SK-N-SH (cell line): ENCODE results near the gene UGT1A1. TPM values are rescaled to one million over a fixed set of nuclear protein-coding genes. Genes with fewer than 3 reads are reported as not detected.

Experiments used
- CTCF ChIA-PET: fragments of 300-600, 350-600 bp; formaldehyde crosslinking; extraction: SDS; loops from one replicate; lab custom pipeline; 2021; lab: Yijun Ruan, JAX
- POLR2A ChIA-PET: fragments of 350-600 bp; sonication (Branson Sonifier 250); formaldehyde crosslinking; extraction: SDS; loops from one replicate; lab custom pipeline; 2020; ENCODE audit warnings: antibody characterized with exemption, inconsistent platforms; lab: Yijun Ruan, JAX
- DNase-seq: peaks from one replicate; pipeline ENCODE4 v3.0.0; 2012
- H2AFZ ChIP-seq: fragments of 200-600 bp; sonication (generic); 2 replicates; pipeline ENCODE4 v1.8.1; 2016; ENCODE audit warnings: antibody characterized with exemption, mild to moderate bottlenecking, low read depth
- H3F3A ChIP-seq: fragments of 200-600 bp; sonication (generic); replicated peaks from 2 replicates; pipeline ENCODE3; 2016; ENCODE audit warnings: antibody characterized with exemption, mild to moderate bottlenecking; ENCODE audit not compliant: insufficient read depth
- H3K27ac ChIP-seq, 2 experiments: fragments of 200-500 bp in 1 of 2; fragments of 200-600 bp in 1 of 2; sonication (Bioruptor generic) in 1 of 2; sonication (generic), shearing (Covaris generic) in 1 of 2; 2 replicates each; pipeline versions ENCODE4 v1.5.1 to v1.6.1; 2014 to 2016; ENCODE audit warnings: low read depth in 2 of 2, inconsistent platforms in 1 of 2, low read length in 1 of 2, mild to moderate bottlenecking in 1 of 2, mixed read lengths in 1 of 2
- H3K27me3 ChIP-seq: fragments of 200-600 bp; sonication (generic), shearing (Covaris generic); 2 replicates; pipeline ENCODE4 v1.6.1; 2016; ENCODE audit warnings: mixed run types; ENCODE audit not compliant: insufficient read depth
- H3K36me3 ChIP-seq, 2 experiments: fragments of 200-500 bp in 1 of 2; fragments of 200-600 bp in 1 of 2; sonication (Bioruptor generic) in 1 of 2; sonication (generic) in 1 of 2; replicated peaks in 1 of 2; 2 replicates each; pipeline versions ENCODE3 to v1.5.1; 2014 to 2016; ENCODE audit warnings: low read length in 1 of 2, mild to moderate bottlenecking in 1 of 2; ENCODE audit not compliant: insufficient read depth in 2 of 2, control insufficient read depth in 1 of 2
- H3K4me1 ChIP-seq, 2 experiments: fragments of 200-500 bp in 1 of 2; fragments of 200-600 bp in 1 of 2; sonication (Bioruptor generic) in 1 of 2; sonication (generic), shearing (Covaris generic) in 1 of 2; 2 replicates each; pipeline versions ENCODE4 v1.5.1 to v1.6.1; 2014 to 2016; ENCODE audit warnings: low read depth in 1 of 2, low read length in 1 of 2, mixed run types in 1 of 2; ENCODE audit not compliant: insufficient read depth in 2 of 2, control insufficient read depth in 1 of 2
- H3K4me2 ChIP-seq: fragments of 200-600 bp; sonication (generic), shearing (Covaris generic); 2 replicates; pipeline ENCODE4 v1.6.1; 2017; ENCODE audit warnings: mixed run types
- H3K4me3 ChIP-seq, 2 experiments: fragments of 200-500 bp in 1 of 2; fragments of 200-600 bp in 1 of 2; sonication (Bioruptor generic) in 1 of 2; sonication (generic), shearing (Covaris generic) in 1 of 2; 2 replicates each; pipeline versions ENCODE4 v1.5.1 to v1.8.1; 2014 to 2016; ENCODE audit warnings: low read depth in 2 of 2, inconsistent platforms in 1 of 2, low read length in 1 of 2, mild to moderate bottlenecking in 1 of 2, mixed read lengths in 1 of 2, moderate library complexity in 1 of 2
- H3K79me2 ChIP-seq: fragments of 200-600 bp; sonication (generic); 2 replicates; pipeline ENCODE4 v1.8.1; 2017; ENCODE audit warnings: mild to moderate bottlenecking; ENCODE audit not compliant: insufficient read depth
- H3K9ac ChIP-seq: fragments of 200-600 bp; sonication (generic); 2 replicates; pipeline ENCODE4 v1.6.1; 2017; ENCODE audit warnings: mixed run types
- H3K9me2 ChIP-seq: fragments of 200-600 bp; sonication (generic); 2 replicates; pipeline ENCODE4 v1.6.1; 2017; ENCODE audit warnings: mixed run types
- H3K9me3 ChIP-seq: fragments of 200-600 bp; sonication (generic); 2 replicates; pipeline ENCODE4 v1.6.1; 2017; ENCODE audit warnings: mixed run types, mild to moderate bottlenecking, moderate library complexity
- H4K20me1 ChIP-seq: fragments of 200-600 bp; sonication (generic); 2 replicates; pipeline ENCODE4 v1.6.1; 2017; ENCODE audit warnings: mild to moderate bottlenecking, mixed run types; ENCODE audit not compliant: insufficient read depth
- CTCF ChIP-seq: fragments of 200-600 bp; sonication (generic); IDR thresholded peaks from 2 replicates; pipeline ENCODE4 v1.6.1; 2017; ENCODE audit warnings: antibody characterized with exemption, mild to moderate bottlenecking, moderate library complexity
- EZH2phosphoT487 ChIP-seq: fragments of 200-600 bp; sonication (generic); IDR thresholded peaks from 2 replicates; pipeline ENCODE4 v1.6.1; 2017; ENCODE audit warnings: low read depth, mixed run types, mild to moderate bottlenecking, antibody characterized with exemption, moderate library complexity, borderline replicate concordance
- FOSL2 ChIP-seq: IDR thresholded peaks from 2 replicates; pipeline ENCODE4 v1.4.0; 2012; ENCODE audit warnings: low read depth, mild to moderate bottlenecking, moderate library complexity, borderline replicate concordance
- FOXJ3 ChIP-seq: sonication (generic); formaldehyde crosslinking; IDR thresholded peaks from 2 replicates; pipeline ENCODE4 v1.5.1; 2020; ENCODE audit warnings: mild to moderate bottlenecking, missing genetic modification reagents
- FOXM1 ChIP-seq: IDR thresholded peaks from 2 replicates; pipeline ENCODE4 v1.4.0; 2012; ENCODE audit warnings: low read depth, mild to moderate bottlenecking
- GABPA ChIP-seq: IDR thresholded peaks from 2 replicates; pipeline ENCODE4 v1.4.0; 2012; ENCODE audit warnings: low read depth, mild to moderate bottlenecking
- GATA2 ChIP-seq: sonication (generic); formaldehyde crosslinking; IDR thresholded peaks from 2 replicates; pipeline ENCODE4 v1.5.0; 2020; ENCODE audit warnings: mild to moderate bottlenecking, missing genetic modification reagents
- IRF3 ChIP-seq: fragments of 150-350 bp; IDR thresholded peaks from 2 replicates; pipeline ENCODE4 v1.6.1; 2016; ENCODE audit warnings: mild to moderate bottlenecking, low read depth, low read length
- MXI1 ChIP-seq: IDR thresholded peaks from 2 replicates; pipeline ENCODE4 v1.6.1; 2012; ENCODE audit warnings: mild to moderate bottlenecking, low read depth, low read length, improper control_type of control experiment
- NRF1 ChIP-seq: IDR thresholded peaks from 2 replicates; pipeline ENCODE4 v1.6.1; 2012; ENCODE audit warnings: low read depth, mild to moderate bottlenecking, low read length
- PBX3 ChIP-seq: IDR thresholded peaks from 2 replicates; pipeline ENCODE4; 2012
- RAD21 ChIP-seq: IDR thresholded peaks from 2 replicates; pipeline ENCODE4 v1.6.1; 2012; ENCODE audit warnings: mild to moderate bottlenecking, low read length
- REST ChIP-seq: IDR thresholded peaks from 2 replicates; pipeline ENCODE4 v1.6.1; 2012; ENCODE audit warnings: mild to moderate bottlenecking, low read depth, low read length, moderate library complexity
- TEAD4 ChIP-seq: IDR thresholded peaks from 2 replicates; pipeline ENCODE4 v1.4.0; 2012; ENCODE audit warnings: mild to moderate bottlenecking, borderline replicate concordance; ENCODE audit not compliant: insufficient read depth
- USF1 ChIP-seq: IDR thresholded peaks from 2 replicates; pipeline ENCODE4 v1.4.0; 2012; ENCODE audit warnings: low read depth, borderline replicate concordance
- USF2 ChIP-seq: fragments of 150-350 bp; IDR thresholded peaks from 2 replicates; pipeline ENCODE4 v1.6.1; 2017; ENCODE audit warnings: antibody characterized with exemption, low read length, low read depth, borderline replicate concordance
- ZBTB33 ChIP-seq: IDR thresholded peaks from 2 replicates; pipeline ENCODE4 v1.4.0; 2012; ENCODE audit warnings: low read depth, borderline replicate concordance
- WGBS: methylation state at CpG from one replicate; pipeline ENCODE4 v1.1.6; 2017; ENCODE audit warnings: low lambda C conversion rate; 5-methylcytosine and 5-hydroxymethylcytosine counted together
- polyA plus RNA-seq, 3 experiments: library from polyadenylated mRNA; depleted of rRNA; stranded (reverse); fragments of >200 nt; gene quantifications; 2 replicates each; pipeline ENCODE4 v1.2.3, GENCODE V29; 2012

The UGT1A1 gene
- polyA plus RNA-seq, 1 of the 3 experiments (the other 2 are of a cell fraction), result not detected

- TF ChIP-seq REST (no peak), FOXM1 (no peak), RAD21 (no peak), GATA2 (CRISPR knock-in tag) (no peak), PBX3 (no peak), TEAD4 (no peak), MXI1 (no peak)
These were observed 4.2 kb downstream of the UGT1A1 start (continued) for GRCh38 chr2:233764264-233764663.

- WGBS, result 22% methylated on average over 2 of the region's 3 CpGs
- ChIA-PET POLR2A (no interaction called here), CTCF (no interaction called here)
- H3K36me3 ChIP-seq, result no peaks in the 10 kb centered on the region
- H3K79me2 ChIP-seq, result no peaks in the 10 kb centered on the region
- H3K27ac ChIP-seq, result no peak overlapping the region
- no peak overlapping the region for H3K4me3 ChIP-seq
- H2AFZ ChIP-seq, result no peak overlapping the region
- H3K9me3 ChIP-seq, result no peaks in the 10 kb centered on the region
- H3F3A ChIP-seq, result no peaks in the 10 kb centered on the region
- no peak for DNase-seq
- no peak overlapping the region for H3K9ac ChIP-seq
- TF ChIP-seq ZBTB33 (no peak), EZH2phosphoT487 (no peak), CTCF (no peak), PBX3 (no peak), TEAD4 (no peak), USF2 (no peak), FOSL2 (no peak), FOXM1 (no peak), NRF1 (no peak), FOXJ3 (CRISPR knock-in tag) (no peak), IRF3 (no peak), GABPA (no peak), USF1 (no peak), MXI1 (no peak)
- H3K4me1 ChIP-seq, result no peaks in the 10 kb centered on the region
- H3K4me2 ChIP-seq, result no peak overlapping the region
- H3K27me3 ChIP-seq, result no peaks in the 10 kb centered on the region
- H3K9me2 ChIP-seq, result no peaks in the 10 kb centered on the region
- no peaks in the 10 kb centered on the region for H4K20me1 ChIP-seq
These were observed 4.7 kb downstream of the UGT1A1 start for GRCh38 chr2:233764761-233765160.
